IPS DF 4.7 (cell line): Measurements from ENCODE around the gene LMOD2.

Experiments used
- DNase-seq: peaks from one replicate; pipeline ENCODE4 v3.0.0-alpha.2; 2013; ENCODE audit warnings: low spot score; ENCODE audit errors: extremely low read depth

LMOD2 gene

DNA sequence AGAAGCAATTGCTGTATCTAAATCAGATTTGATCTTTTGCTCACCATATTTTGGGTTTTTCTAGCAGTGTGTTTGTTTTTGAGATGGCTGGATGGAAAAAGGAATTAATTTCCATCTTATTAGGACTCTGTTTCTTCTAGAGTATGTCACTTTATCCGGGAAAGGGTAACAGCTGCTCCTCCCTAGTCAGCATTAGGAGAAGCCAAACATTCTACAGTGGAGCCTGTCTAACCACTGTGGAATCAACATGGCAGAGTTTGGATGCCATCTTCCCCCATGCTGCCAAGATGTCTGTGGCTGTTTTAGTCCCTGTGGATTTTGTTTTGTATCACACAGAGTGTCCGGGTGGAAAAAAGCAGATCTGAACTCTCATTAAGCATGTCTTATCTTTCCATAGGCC, 16.0 kb upstream of the LMOD2 start:
- no peak for DNase-seq

GRCh38 chr7:123640583-123640982, 15.1 kb upstream of the LMOD2 start:
- no peak for DNase-seq

DNA sequence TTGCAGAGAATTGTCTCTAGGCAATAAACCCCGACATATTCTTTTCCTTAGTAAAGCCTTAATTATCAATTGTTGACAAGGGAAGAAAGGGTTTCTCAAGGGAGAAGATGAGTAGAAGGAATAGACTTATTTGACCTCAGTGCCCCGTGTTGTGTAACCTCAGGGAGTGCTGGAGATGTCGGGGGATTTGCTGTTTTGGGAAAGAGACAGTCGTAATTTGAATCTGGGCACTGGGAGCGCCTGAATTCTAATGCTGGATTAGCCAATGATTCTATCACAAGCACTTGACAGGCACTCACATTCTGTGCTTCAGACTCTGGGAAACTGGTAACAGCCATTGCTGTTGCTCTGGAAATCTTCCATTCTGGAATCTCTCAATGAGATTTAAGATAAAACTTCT, 13.8 kb upstream of the LMOD2 start:
- DNase-seq: no peak

- peak; percentile 75 for DNase-seq
These were observed 11.9 kb upstream of the LMOD2 start for GRCh38 chr7:123643495-123644441.

GRCh38 chr7:123645516-123645915, 10.2 kb upstream of the LMOD2 start:
- DNase-seq: no peak

DNA sequence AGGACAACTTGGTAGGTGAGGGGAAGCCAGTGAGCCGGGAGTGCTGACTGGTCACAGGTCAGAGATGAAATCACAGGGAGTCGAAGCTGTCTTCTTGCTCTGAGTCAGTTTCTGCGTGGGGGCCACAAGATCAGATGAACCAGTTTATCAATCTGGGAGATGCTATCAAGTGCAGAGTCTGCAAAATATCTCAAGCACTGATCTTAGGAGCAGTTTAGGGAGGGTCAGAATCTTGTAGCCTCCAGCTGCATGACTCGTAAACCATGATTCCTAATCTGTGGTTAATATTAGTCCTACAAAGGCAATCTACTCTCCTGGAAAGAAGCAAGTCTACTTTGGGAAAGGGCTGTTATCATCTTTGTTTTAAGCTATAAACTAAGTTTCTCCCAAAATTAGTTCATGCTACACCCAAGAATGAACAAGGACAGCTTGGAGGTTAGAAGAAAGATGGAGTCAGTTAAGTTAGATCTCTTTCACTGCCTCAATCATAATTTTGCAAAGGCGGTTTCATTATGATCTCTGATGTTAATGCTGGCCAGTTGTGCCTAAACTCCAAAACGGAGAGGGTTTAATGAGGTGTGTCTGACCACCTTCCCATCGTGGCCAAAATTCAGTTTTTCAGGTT, 8.4 kb upstream of the LMOD2 start:
- no peak for DNase-seq

- no peak for DNase-seq
These were observed 5.7 kb upstream of the LMOD2 start for GRCh38 chr7:123649964-123650363.

- no peak for DNase-seq
These were observed 5.1 kb upstream of the LMOD2 start for GRCh38 chr7:123650595-123650994.

DNA sequence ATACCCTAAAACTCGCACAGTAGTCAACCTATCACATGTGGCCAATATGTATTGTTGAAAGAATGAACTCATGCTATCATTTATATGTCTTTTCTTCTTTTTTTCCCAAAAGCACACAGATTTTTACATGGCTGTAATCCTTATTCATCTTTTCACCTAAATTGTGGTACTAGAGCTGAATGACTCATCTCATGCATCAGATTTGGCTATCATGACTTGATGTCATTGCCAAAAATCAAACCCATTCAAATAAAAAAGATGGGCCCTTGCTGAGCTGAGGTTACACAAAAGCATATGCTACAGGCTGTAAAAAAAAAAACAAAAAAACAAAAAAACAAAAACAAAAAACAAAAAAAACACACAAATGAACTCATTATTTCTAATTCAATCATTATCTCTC, 3.3 kb upstream of the LMOD2 start:
- no peak for DNase-seq

- DNase-seq: no peak
These were observed 2.5 kb upstream of the LMOD2 start for GRCh38 chr7:123653162-123653561.

DNA sequence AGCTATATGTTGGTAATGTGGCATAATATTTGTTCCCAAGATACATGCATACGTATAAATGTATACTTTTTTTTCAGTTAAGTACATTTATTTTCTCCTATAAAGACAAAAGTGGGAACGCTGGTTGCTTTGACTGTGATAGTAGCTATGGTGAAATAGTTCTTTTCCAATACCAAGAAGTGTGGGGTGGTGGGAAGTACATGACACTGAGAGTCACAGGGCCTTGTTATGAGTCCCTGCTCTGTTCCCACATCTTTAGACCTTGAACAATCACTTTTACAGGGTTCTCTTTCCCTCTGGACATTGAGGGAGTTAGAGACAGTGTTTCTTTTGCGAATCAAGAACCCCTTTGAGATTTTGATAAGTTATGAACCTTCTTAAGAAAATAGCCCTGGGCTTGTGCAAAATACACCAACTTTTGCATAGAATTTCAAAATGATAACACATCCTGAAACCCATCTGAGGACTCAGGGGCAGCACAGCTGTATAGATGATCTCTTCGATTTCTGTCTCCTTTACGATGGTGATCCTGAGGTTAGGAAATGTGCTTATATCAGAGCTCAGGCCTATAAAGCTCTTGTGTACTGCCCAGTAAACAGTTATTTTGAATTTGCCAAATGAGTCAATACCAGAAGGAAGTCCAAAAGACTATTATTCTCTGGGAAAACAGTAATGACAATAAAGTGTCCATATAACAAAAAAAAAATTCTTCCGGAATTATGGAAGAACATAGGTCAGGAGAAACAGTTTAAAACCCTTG, 1.1 kb downstream of the LMOD2 start:
- DNase-seq: no peak

DNA sequence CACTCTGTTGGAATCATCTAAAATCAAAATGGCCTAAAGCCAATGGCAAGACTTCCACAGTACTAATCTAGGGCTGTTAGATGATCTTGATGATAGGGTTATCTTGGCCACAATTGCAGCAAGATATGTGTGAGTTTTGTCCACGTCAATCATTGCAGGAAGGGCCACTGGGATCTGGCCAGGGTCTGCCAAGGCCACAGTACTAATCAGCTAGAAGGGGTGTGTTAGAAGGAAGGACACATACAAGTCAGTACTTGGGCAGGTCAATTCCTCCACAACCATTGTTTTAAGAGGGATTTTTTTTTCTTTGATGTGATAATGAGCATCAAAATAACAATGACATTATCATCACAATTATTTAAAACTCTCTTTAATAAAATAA, 1.6 kb downstream of the LMOD2 start:
- no peak for DNase-seq

DNA sequence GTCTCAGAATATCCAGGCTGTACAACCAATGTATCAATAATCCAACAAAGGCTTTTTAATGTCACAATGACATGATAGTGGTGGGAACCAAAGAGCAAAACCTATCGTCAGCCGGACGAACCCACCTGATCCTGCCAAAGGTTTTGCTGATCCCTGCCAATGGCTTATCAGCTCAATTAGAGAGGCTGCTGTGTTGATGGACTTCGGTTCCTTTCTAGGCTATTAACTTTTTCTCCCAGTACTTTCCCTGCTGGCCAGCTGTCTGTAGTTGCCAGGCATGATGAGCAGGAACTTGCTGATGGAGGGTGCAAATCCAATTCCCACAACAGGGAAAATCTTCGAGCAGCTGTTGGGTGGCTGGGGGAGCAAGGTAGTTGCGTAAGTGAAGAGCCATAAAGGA, 2.4 kb downstream of the LMOD2 start:
- no peak for DNase-seq

GRCh38 chr7:123660514-123661354, 5.1 kb downstream of the LMOD2 start:
- DNase-seq: no peak

DNA sequence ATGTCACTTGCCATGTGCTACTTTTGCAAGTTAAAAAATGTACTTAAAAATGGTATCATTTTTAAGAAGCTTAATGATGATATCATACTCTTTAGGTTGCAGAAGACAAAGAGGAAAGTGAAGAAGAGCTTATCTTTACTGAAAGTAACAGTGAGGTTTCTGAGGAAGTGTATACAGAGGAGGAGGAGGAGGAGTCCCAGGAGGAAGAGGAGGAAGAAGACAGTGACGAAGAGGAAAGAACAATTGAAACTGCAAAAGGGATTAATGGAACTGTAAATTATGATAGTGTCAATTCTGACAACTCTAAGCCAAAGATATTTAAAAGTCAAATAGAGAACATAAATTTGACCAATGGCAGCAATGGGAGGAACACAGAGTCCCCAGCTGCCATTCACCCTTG, 6.1 kb downstream of the LMOD2 start:
- DNase-seq: no peak

- no peak for DNase-seq
These were observed 6.6 kb downstream of the LMOD2 start for GRCh38 chr7:123662293-123662692.

GRCh38 chr7:123662755-123663154, 7.1 kb downstream of the LMOD2 start:
- DNase-seq: no peak

DNA sequence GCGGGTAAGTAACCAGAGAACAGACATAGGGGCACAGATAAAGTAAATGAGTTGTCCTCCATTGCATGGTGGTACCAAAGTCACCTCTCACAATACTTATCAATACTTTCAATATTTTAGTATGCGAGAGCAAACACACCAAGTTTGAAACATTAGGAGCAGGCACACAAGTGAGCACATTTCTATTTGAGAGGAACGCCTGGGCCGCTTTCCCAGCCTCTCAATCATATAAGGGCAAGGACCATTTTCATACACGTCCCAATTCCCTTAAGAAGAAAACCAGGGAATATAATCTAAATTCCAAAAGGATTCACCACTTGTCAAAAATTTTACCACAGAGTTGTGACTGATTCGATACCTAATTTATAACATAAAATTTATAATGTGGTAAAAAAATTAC, 7.5 kb downstream of the LMOD2 start:
- no peak for DNase-seq

- DNase-seq: no peak
These were observed 9.5 kb downstream of the LMOD2 start for GRCh38 chr7:123665157-123665556.

DNA sequence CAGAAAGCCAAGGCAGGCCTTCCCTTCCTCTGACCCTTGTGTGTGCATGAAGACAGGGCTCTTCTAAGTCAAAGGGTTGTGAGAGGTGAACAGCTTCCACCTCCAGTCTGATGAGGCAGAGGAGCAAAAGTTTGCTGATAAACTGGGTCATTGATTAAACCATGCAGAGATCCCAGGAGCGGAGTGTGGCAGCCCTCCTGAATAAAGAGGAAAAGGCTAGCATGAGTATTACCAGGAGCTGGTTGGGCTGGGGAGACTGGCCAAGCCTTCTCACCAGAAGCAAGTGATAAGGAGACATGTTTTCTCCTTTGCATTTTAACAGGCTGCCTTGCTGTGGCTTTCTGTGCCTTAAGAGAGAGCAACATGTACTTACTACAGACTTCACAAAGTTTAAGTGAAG, 10.2 kb downstream of the LMOD2 start:
- no peak for DNase-seq

DNA sequence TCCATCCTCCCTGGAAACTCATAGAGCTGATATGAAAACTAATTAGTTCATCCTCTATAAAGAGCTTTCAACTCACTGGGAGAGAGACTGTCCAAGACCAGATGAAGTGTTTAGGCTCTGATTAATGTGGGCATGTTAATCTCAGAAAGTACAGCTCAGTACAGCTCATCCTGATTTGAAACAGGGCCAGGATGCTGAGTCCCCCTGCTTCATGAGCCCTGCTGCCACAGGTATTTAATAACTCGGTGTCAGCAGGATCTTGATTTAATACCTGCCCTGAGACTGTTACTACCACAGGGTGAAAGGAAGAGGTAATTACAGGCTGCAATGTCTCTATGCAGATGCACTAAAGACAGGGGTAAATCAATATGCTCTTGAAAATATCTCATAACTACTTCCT, 10.8 kb downstream of the LMOD2 start:
- no peak for DNase-seq
